Activated CD8-positive, alpha-beta memory T cell treated with anti-CD3 and anti-CD28 coated beads, Interleukin-2, amount 50 U/mL, for 1 hour (primary cell): ENCODE results near the gene TPRG1.

Source experiments
- DNase-seq: peaks from one replicate; pipeline ENCODE4 v3.0.0-alpha.2; 2020; ENCODE audit errors: extremely low read depth

The TPRG1 gene

GRCh38 chr3:189171707-189172106 lies at the start of gene TPRG1:
Gene TPRG1 (plus strand): TSS chr3:189171971. CDS start chr3:189207385, 35,414 bp downstream.
- DNase-seq: no peak

GRCh38 chr3:189122110-189122509 lies 49.7 kb upstream of the TPRG1 start:
- no peak for DNase-seq

GRCh38 chr3:189122526-189123205 lies 49.1 kb upstream of the TPRG1 start:
- DNase-seq: no peak

GRCh38 chr3:189123595-189124387 lies 48.0 kb upstream of the TPRG1 start:
- no peak for DNase-seq

GRCh38 chr3:189132231-189132671 lies 39.5 kb upstream of the TPRG1 start:
- DNase-seq: peak; percentile 63

- DNase-seq: no peak
Observed at GRCh38 chr3:189132839-189133238, 38.9 kb upstream of the TPRG1 start.

GRCh38 chr3:189133768-189134167 lies 38.0 kb upstream of the TPRG1 start:
- DNase-seq: no peak

- DNase-seq: no peak
Observed at GRCh38 chr3:189137416-189137815, 34.4 kb upstream of the TPRG1 start.

GRCh38 chr3:189138901-189139610 lies 32.7 kb upstream of the TPRG1 start:
- no peak for DNase-seq

- no peak for DNase-seq
Observed at GRCh38 chr3:189139611-189139940, 32.2 kb upstream of the TPRG1 start.

- no peak for DNase-seq
Observed at GRCh38 chr3:189142527-189142926, 29.2 kb upstream of the TPRG1 start.

GRCh38 chr3:189143321-189143720 lies 28.4 kb upstream of the TPRG1 start:
- no peak for DNase-seq

- no peak for DNase-seq
Observed at GRCh38 chr3:189143771-189144170, 28.0 kb upstream of the TPRG1 start.

GRCh38 chr3:189144645-189145044 lies 27.1 kb upstream of the TPRG1 start:
- DNase-seq: no peak

GRCh38 chr3:189146848-189147247 lies 24.9 kb upstream of the TPRG1 start:
- no peak for DNase-seq

GRCh38 chr3:189148081-189148507 lies 23.7 kb upstream of the TPRG1 start:
- no peak for DNase-seq

GRCh38 chr3:189149203-189149602 lies 22.6 kb upstream of the TPRG1 start:
- DNase-seq: no peak

- no peak for DNase-seq
Observed at GRCh38 chr3:189157232-189158007, 14.4 kb upstream of the TPRG1 start.

GRCh38 chr3:189158034-189158433 lies 13.7 kb upstream of the TPRG1 start:
- DNase-seq: no peak

- DNase-seq: no peak
Observed at GRCh38 chr3:189160519-189161309, 11.1 kb upstream of the TPRG1 start.

GRCh38 chr3:189165092-189165612 lies 6.6 kb upstream of the TPRG1 start:
- DNase-seq: no peak
